HG03103 (cell line): ENCODE data around the gene NUCKS1.

Source experiments
- ATAC-seq: cut with Tn5 transposase; IDR thresholded peaks from one replicate; pipeline ENCODE4 v1.9.1; 2021; ENCODE audit warnings: low read depth; ENCODE audit not compliant: unreplicated experiment

NUCKS1 gene

GRCh38 chr1:205750138-205751035 is at the start of gene NUCKS1:
Gene NUCKS1 (minus strand): TSS chr1:205750182. CDS start chr1:205749973, 209 bp downstream.
- ATAC-seq, result peak; percentile 79

- no peak for ATAC-seq
Measured at GRCh38 chr1:205798577-205798976, 48.6 kb upstream of the NUCKS1 start.

- no peak for ATAC-seq
Measured at GRCh38 chr1:205797168-205797567, 47.2 kb upstream of the NUCKS1 start.

GRCh38 chr1:205794011-205794730 is 44.2 kb upstream of the NUCKS1 start:
- no peak for ATAC-seq

- no peak for ATAC-seq
Measured at GRCh38 chr1:205792961-205793673, 43.1 kb upstream of the NUCKS1 start.

GRCh38 chr1:205792481-205792881 is 42.5 kb upstream of the NUCKS1 start:
- no peak for ATAC-seq

- ATAC-seq, result peak; percentile 70
Measured at GRCh38 chr1:205791568-205792180, 41.7 kb upstream of the NUCKS1 start.

GRCh38 chr1:205787287-205787916 is 37.4 kb upstream of the NUCKS1 start:
- no peak for ATAC-seq

GRCh38 chr1:205786601-205787000 is 36.6 kb upstream of the NUCKS1 start:
- ATAC-seq, result no peak

- no peak for ATAC-seq
Measured at GRCh38 chr1:205785446-205785845, 35.5 kb upstream of the NUCKS1 start.

- no peak for ATAC-seq
Measured at GRCh38 chr1:205783904-205784303, 33.9 kb upstream of the NUCKS1 start.

- no peak for ATAC-seq
Measured at GRCh38 chr1:205783433-205783795, 33.4 kb upstream of the NUCKS1 start.

- ATAC-seq, result no peak
Measured at GRCh38 chr1:205782627-205783432, 32.8 kb upstream of the NUCKS1 start.

GRCh38 chr1:205780335-205780734 is 30.4 kb upstream of the NUCKS1 start:
- no peak for ATAC-seq

GRCh38 chr1:205777994-205778393 is 28.0 kb upstream of the NUCKS1 start:
- no peak for ATAC-seq

- no peak for ATAC-seq
Measured at GRCh38 chr1:205775717-205776056, 25.7 kb upstream of the NUCKS1 start.

GRCh38 chr1:205775015-205775716 is 25.2 kb upstream of the NUCKS1 start, which contains the start of gene RAB29:
Gene RAB29 (minus strand): TSS chr1:205775482. CDS start chr1:205774956, 526 bp downstream.
- peak; percentile 76 for ATAC-seq

GRCh38 chr1:205774198-205775014 is 24.4 kb upstream of the NUCKS1 start:
- ATAC-seq, result no peak
